Psoas muscle (tissue), 8 donors: ENCODE measurements around the gene PANK1. TPM values are rescaled to one million over a fixed set of nuclear protein-coding genes. Genes with fewer than 3 reads are reported as not detected.

Source experiments
- ATAC-seq, 4 donors: fragments of 200-7000 bp; cut with Tn5 transposase; one replicate each; pipeline ENCODE4 v1.9.1; 2020; ENCODE audit warnings: moderate library complexity in 3 of 4, mild to moderate bottlenecking in 2 of 4
- DNase-seq, 2 donors: peaks; one replicate each; pipeline ENCODE4 v3.0.0-alpha.2; 2020
- H3K27ac ChIP-seq: fragments of 200-600 bp; one replicate; pipeline ENCODE4 v1.8.0; 2022
- H3K27me3 ChIP-seq, 3 donors: fragments of 200-600 bp in 1 of 3; one replicate each; pipeline versions ENCODE4 v1.6.1 to v1.8.0; 2013 to 2022; ENCODE audit warnings: low read length in 2 of 3, mild to moderate bottlenecking in 2 of 3, moderate library complexity in 1 of 3; ENCODE audit not compliant: insufficient read depth in 3 of 3
- H3K36me3 ChIP-seq, 2 donors: fragments of 200-600 bp in 1 of 2; one replicate each; pipeline versions ENCODE4 v1.6.1 to v1.8.0; 2013 to 2022; ENCODE audit warnings: low read depth in 1 of 2, mild to moderate bottlenecking in 1 of 2, moderate library complexity in 1 of 2; ENCODE audit not compliant: insufficient read depth in 1 of 2
- H3K4me1 ChIP-seq: fragments of 200-600 bp; one replicate; pipeline ENCODE4 v1.8.0; 2022
- H3K4me3 ChIP-seq: fragments of 200-600 bp; one replicate; pipeline ENCODE4 v1.8.0; 2022; ENCODE audit warnings: mild to moderate bottlenecking
- H3K9me3 ChIP-seq: fragments of 200-600 bp; one replicate; pipeline ENCODE4 v1.8.0; 2022
- CTCF ChIP-seq: fragments of 200-600 bp; IDR thresholded peaks from one replicate; pipeline ENCODE4 v1.8.0; 2022; ENCODE audit warnings: antibody characterized with exemption
- WGBS, 3 donors: extraction: QIAGEN DNeasy Blood & Tissue Kit; methylation state at CpG; one replicate each; pipeline versions ENCODE4 v1.1.6 to v1.1.7; 2013; 5-methylcytosine and 5-hydroxymethylcytosine counted together
- intact Hi-C, 2 donors: fragments of 100-400 bp; cut with DNase I; formaldehyde crosslinking; loops; one replicate each; pipeline versions ENCODE4 v1.11.0 to v1.14.2; 2022
- polyA plus RNA-seq, 3 donors: library from polyadenylated mRNA; stranded (reverse); fragments of 200-250 nt; gene quantifications; one replicate each; pipeline ENCODE4 v1.2.3, GENCODE V29; 2013
- total RNA-seq, 4 donors: library from RNA; stranded (reverse); fragmentation: NEBNext Ultra II Directional in 2 of 4; extraction: Animal tissue kit (Norgen Biotek cat#: 25700) in 2 of 4; gene quantifications; one replicate each; pipeline versions ENCODE4 v1.2.1 to v1.2.4, GENCODE V29; 2021 to 2023
- donor health status: healthy with polysubstance abuse.
- donor health status: DM: no; HTN: no; CAD: no; lungs with moderate emphysema.
- donor health status: Bipolar disorder and iron deficiency.
- donor health status: healthy.
- donor health status: DM: yes; HTN: yes; CAD: no.
- donor health status: DM: no; HTN: no; CAD: no.
- donor health status: DM: no; HTN: no; CAD: no.
- donor health status: DM: yes; HTN: yes; CAD: no.

Gene PANK1
- total and polyA plus RNA-seq, 7 donors: 0.91 to 17.0 (median 6.3) TPM

GRCh38 chr10:89685936-89686335 lies 40.9 kb upstream of the PANK1 start:
- DNase-seq: no peak
- no peaks in the 10 kb centered on the region for H3K4me1 ChIP-seq
- intact Hi-C loops: no loop called here

GRCh38 chr10:89684604-89685003 lies 39.6 kb upstream of the PANK1 start:
- Histone ChIP-seq H3K27me3 (no peaks in the 10 kb centered on the region), H3K27ac (no peak overlapping the region), H3K9me3 (no peaks in the 10 kb centered on the region), H3K36me3 (no peaks in the 10 kb centered on the region), H3K4me3 (no peak overlapping the region), H3K4me1 (no peaks in the 10 kb centered on the region)
- DNase-seq (no peak), ATAC-seq (peak; percentile 37 to 67 (median 46))
- TF ChIP-seq CTCF: no peak
- intact Hi-C loops: no loop called here
- WGBS, 3 donors: 73 to 82% (median 73%) methylated on average over 2 of the region's 2 CpGs

More at GRCh38 chr10:89685936-89686335, 40.9 kb upstream of the PANK1 start:
- TF ChIP-seq CTCF: no peak
- Histone ChIP-seq H3K27me3 (no peaks in the 10 kb centered on the region), H3K36me3 (no peaks in the 10 kb centered on the region), H3K9me3 (no peaks in the 10 kb centered on the region), H3K4me3 (no peak overlapping the region), H3K27ac (no peak overlapping the region)
- no peak for ATAC-seq
- 82 to 89% (median 86%) methylated on average over 4 of the region's 4 CpGs for WGBS, 3 donors

- no peak for TF ChIP-seq CTCF
- Histone ChIP-seq H3K4me3 (no peak overlapping the region), H3K9me3 (no peaks in the 10 kb centered on the region), H3K4me1 (no peaks in the 10 kb centered on the region), H3K36me3 (no peaks in the 10 kb centered on the region), H3K27me3 (no peaks in the 10 kb centered on the region), H3K27ac (no peak overlapping the region)
- ATAC-seq (peak in 3 of 4 donors; percentile 57 to 68 (median 67)), DNase-seq (no peak)
- intact Hi-C loops: no loop called here
- 43 to 54% (median 47%) methylated on average over 5 of the region's 5 CpGs for WGBS, 3 donors
These were observed 38.8 kb upstream of the PANK1 start for GRCh38 chr10:89683883-89684282.

- intact Hi-C loops: no loop called here
- Histone ChIP-seq H3K27ac (no peak overlapping the region), H3K27me3 (no peaks in the 10 kb centered on the region), H3K9me3 (no peaks in the 10 kb centered on the region), H3K4me3 (no peak overlapping the region), H3K36me3 (no peaks in the 10 kb centered on the region), H3K4me1 (no peaks in the 10 kb centered on the region)
- no peak for TF ChIP-seq CTCF
- DNase-seq: no peak
- WGBS, 3 donors: 84 to 91% (median 87%) methylated on average over 3 of the region's 3 CpGs
- no peak for ATAC-seq
These were observed 34.9 kb upstream of the PANK1 start for GRCh38 chr10:89679986-89680385.

GRCh38 chr10:89677341-89677740 lies 32.3 kb upstream of the PANK1 start:
- no peaks in the 10 kb centered on the region for H3K36me3 ChIP-seq
- ATAC-seq (no peak), DNase-seq (no peak)
- H3K27ac ChIP-seq: no peak overlapping the region
- no peak for TF ChIP-seq CTCF
- no peaks in the 10 kb centered on the region for H3K27me3 ChIP-seq
- no peaks in the 10 kb centered on the region for H3K4me1 ChIP-seq
- H3K4me3 ChIP-seq: no peak overlapping the region
- intact Hi-C loops: no loop called here
- no peaks in the 10 kb centered on the region for H3K9me3 ChIP-seq
